HL-60 (cell line): ENCODE data around the gene IFI27L1.
"Not testable (repeated sequence)": the region's sequence is repeated elsewhere in the genome, so short reads cannot be mapped to it uniquely, and the experiment has no call there.

Source experiments
- DNase-seq, 2 experiments: peaks; one replicate each; pipeline ENCODE4 v3.0.0-alpha.2; 2010 to 2020; ENCODE audit warnings: low read depth in 1 of 2, low spot score in 1 of 2
- H3K27ac ChIP-seq: fragments of 250-450 bp; sonication (Bioruptor Pico); replicated peaks from 2 replicates; pipeline ENCODE4 v1.5.1; 2020; ENCODE audit warnings: mild to moderate bottlenecking, moderate library complexity
- H3K27me3 ChIP-seq: fragments of 250-450 bp; sonication (Bioruptor Pico); 2 replicates; pipeline ENCODE4 v1.5.1; 2021; ENCODE audit warnings: mild to moderate bottlenecking, moderate library complexity; ENCODE audit not compliant: insufficient read depth, poor library complexity, severe bottlenecking
- H3K4me3 ChIP-seq: replicated peaks from 2 replicates; pipeline ENCODE4 v1.5.1; 2011; ENCODE audit warnings: mild to moderate bottlenecking, control low read depth, low read length; ENCODE audit not compliant: insufficient read depth
- GABPA ChIP-seq: IDR thresholded peaks from 2 replicates; pipeline ENCODE4 v1.6.1; 2012; ENCODE audit warnings: low read depth
- POLR2AphosphoS5 ChIP-seq: IDR thresholded peaks from 2 replicates; pipeline ENCODE4 v1.6.1; 2012; ENCODE audit warnings: low read depth
- SPI1 ChIP-seq: IDR thresholded peaks from 2 replicates; pipeline ENCODE4 v1.6.1; 2012; ENCODE audit warnings: low read depth, mild to moderate bottlenecking, borderline replicate concordance
- TF ChIP-seq, protein P1 (sequence below): IDR thresholded peaks from one replicate; pipeline ENCODE4 v1.5.1; 2011; ENCODE audit warnings: low read length, control low read depth, inconsistent platforms; ENCODE audit not compliant: insufficient read depth
- TF ChIP-seq, protein P2 (sequence below): IDR thresholded peaks from 2 replicates; pipeline ENCODE4 v1.6.1; 2012; ENCODE audit warnings: low read depth; ENCODE audit not compliant: insufficient replicate concordance

The IFI27L1 gene

DNA sequence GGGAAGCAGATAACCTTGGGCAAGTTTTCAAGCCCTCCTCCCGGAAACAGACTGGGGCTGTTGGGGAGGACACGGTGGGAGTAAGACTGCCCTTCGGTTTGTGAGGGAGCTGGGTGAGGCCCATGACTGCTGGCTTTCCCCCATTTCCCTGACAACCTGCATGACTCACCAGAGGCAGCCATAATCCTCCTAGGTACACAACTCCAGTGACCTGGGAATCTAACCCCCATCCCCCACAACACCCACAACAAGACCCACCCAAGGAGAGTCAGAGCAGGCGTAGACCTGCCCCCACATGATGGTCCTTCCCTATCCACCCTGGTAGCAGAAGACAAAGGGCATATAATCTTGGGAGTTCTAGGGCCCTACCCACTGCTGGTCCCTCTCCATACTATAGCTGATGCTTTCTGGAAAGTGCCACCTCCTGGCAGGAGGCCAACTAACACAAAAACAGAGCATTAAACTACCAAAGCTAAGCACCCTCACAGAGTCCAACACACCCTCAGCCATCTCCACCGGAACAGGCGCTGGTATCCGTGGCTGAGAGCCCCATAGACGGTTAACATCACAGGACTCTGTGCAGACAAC lies 14.9 kb upstream of the IFI27L1 start:
- DNase-seq: no peak
- Histone ChIP-seq H3K4me3 (no peak overlapping the region), H3K27ac (no peak overlapping the region), H3K27me3 (no peaks in the 10 kb centered on the region)
- no peak for TF ChIP-seq POLR2AphosphoS5
- TF ChIP-seq, protein P1, sequence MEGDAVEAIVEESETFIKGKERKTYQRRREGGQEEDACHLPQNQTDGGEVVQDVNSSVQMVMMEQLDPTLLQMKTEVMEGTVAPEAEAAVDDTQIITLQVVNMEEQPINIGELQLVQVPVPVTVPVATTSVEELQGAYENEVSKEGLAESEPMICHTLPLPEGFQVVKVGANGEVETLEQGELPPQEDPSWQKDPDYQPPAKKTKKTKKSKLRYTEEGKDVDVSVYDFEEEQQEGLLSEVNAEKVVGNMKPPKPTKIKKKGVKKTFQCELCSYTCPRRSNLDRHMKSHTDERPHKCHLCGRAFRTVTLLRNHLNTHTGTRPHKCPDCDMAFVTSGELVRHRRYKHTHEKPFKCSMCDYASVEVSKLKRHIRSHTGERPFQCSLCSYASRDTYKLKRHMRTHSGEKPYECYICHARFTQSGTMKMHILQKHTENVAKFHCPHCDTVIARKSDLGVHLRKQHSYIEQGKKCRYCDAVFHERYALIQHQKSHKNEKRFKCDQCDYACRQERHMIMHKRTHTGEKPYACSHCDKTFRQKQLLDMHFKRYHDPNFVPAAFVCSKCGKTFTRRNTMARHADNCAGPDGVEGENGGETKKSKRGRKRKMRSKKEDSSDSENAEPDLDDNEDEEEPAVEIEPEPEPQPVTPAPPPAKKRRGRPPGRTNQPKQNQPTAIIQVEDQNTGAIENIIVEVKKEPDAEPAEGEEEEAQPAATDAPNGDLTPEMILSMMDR: no peak
- TF ChIP-seq, protein P2, sequence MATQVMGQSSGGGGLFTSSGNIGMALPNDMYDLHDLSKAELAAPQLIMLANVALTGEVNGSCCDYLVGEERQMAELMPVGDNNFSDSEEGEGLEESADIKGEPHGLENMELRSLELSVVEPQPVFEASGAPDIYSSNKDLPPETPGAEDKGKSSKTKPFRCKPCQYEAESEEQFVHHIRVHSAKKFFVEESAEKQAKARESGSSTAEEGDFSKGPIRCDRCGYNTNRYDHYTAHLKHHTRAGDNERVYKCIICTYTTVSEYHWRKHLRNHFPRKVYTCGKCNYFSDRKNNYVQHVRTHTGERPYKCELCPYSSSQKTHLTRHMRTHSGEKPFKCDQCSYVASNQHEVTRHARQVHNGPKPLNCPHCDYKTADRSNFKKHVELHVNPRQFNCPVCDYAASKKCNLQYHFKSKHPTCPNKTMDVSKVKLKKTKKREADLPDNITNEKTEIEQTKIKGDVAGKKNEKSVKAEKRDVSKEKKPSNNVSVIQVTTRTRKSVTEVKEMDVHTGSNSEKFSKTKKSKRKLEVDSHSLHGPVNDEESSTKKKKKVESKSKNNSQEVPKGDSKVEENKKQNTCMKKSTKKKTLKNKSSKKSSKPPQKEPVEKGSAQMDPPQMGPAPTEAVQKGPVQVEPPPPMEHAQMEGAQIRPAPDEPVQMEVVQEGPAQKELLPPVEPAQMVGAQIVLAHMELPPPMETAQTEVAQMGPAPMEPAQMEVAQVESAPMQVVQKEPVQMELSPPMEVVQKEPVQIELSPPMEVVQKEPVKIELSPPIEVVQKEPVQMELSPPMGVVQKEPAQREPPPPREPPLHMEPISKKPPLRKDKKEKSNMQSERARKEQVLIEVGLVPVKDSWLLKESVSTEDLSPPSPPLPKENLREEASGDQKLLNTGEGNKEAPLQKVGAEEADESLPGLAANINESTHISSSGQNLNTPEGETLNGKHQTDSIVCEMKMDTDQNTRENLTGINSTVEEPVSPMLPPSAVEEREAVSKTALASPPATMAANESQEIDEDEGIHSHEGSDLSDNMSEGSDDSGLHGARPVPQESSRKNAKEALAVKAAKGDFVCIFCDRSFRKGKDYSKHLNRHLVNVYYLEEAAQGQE: no peak
- no peak for TF ChIP-seq SPI1
- no peak for TF ChIP-seq GABPA

DNA sequence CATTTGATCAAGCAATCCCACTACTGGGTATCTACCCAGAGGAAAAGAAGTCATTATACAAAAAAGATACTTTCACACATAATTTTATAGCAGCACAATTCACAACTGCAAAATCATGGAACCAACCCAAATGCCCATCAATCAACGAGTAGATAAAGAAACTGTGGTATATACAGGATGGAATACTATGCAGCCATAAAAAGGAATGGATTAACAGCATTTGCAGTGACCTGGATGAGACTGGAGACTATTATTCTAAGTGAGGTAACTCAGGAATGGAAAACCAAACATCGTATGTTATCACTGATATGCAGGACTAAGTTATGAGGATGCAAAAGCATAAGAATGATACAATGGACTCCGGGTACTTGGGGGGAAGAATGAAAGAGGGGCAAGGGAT lies 9.0 kb upstream of the IFI27L1 start:
- not testable (repeated sequence) for H3K27ac ChIP-seq, H3K27me3 ChIP-seq, DNase-seq, H3K4me3 ChIP-seq

DNA sequence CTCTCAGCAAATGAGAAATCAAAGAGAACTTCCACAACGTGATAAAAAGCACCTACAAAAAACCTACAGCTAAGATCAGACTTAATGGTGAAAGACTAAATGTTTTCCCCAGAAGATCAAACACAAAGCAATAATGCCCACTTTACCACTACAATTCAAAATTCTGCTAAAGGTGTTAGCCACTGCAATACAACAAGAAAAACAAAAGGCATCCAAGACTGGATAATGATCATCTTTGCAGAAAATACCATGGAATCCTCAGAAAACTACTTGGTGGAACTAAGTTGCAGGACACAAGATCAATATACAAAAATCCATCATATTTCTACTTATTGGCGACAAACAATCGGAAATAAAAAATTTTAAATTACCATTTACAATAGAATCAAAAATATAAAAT lies 6.6 kb upstream of the IFI27L1 start:
- H3K27ac ChIP-seq: no peak overlapping the region
- DNase-seq: no peak

DNA sequence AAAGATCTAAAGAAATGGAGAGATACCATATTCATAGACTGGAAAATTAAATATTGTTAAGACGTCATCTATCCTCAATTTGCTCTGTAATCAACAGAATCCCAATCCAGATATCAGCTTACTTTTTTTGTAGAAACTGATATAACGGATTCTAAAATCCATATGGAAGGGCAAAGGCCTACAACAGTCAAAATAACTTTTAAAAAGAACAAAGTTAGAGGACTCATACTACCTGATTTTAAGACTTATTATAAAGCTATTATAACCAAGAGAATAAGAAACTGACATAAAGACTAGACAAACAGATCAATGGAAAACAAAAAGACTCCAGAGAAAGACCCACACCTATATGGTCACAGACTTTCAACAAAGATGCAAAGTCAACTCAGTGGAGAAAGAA lies 6.1 kb upstream of the IFI27L1 start:
- TF ChIP-seq, protein P1: no peak
- TF ChIP-seq GABPA (no peak), SPI1 (no peak), POLR2AphosphoS5 (no peak)
- TF ChIP-seq, protein P2: no peak
- Histone ChIP-seq H3K4me3 (no peak overlapping the region), H3K27me3 (no peaks in the 10 kb centered on the region), H3K27ac (no peak overlapping the region)
- DNase-seq: no peak

More for the DNA sequence above, 6.6 kb upstream of the IFI27L1 start:
- Histone ChIP-seq H3K4me3 (no peak overlapping the region), H3K27me3 (no peaks in the 10 kb centered on the region)
- TF ChIP-seq, protein P1: no peak
- TF ChIP-seq, protein P2: no peak
- TF ChIP-seq POLR2AphosphoS5: no peak
- no peak for TF ChIP-seq SPI1
- TF ChIP-seq GABPA: no peak
